ENCODE measurements around the gene CDH13.

CDH13 gene

DNA sequence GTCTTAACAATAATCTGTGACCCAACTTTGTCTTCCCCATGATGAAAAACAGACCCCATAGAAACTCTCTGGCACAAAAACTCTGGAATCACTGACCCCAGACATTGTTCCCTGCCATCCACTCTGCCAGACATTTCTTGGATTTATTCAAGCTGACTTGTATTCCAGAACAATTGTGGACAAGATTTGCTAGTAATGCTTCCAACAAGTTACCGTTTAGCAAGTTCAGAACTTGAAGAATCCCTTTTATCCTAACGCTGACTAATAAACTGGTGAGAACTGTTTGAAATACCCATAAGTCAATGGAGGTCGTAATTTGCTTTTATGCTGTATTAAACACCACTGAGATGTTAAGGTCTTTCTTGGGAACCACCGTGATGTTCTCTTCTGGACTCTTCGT is 1191.5 kb downstream of the CDH13 start:
- H3K27ac ChIP-seq (ENCODE audit: low read length), result no peak overlapping the region
- no peak for TF ChIP-seq EZH2phosphoT487 (IDR thresholded peaks at IDR 0.05; ENCODE audit: low read length)
- TF ChIP-seq, protein P1, sequence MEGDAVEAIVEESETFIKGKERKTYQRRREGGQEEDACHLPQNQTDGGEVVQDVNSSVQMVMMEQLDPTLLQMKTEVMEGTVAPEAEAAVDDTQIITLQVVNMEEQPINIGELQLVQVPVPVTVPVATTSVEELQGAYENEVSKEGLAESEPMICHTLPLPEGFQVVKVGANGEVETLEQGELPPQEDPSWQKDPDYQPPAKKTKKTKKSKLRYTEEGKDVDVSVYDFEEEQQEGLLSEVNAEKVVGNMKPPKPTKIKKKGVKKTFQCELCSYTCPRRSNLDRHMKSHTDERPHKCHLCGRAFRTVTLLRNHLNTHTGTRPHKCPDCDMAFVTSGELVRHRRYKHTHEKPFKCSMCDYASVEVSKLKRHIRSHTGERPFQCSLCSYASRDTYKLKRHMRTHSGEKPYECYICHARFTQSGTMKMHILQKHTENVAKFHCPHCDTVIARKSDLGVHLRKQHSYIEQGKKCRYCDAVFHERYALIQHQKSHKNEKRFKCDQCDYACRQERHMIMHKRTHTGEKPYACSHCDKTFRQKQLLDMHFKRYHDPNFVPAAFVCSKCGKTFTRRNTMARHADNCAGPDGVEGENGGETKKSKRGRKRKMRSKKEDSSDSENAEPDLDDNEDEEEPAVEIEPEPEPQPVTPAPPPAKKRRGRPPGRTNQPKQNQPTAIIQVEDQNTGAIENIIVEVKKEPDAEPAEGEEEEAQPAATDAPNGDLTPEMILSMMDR (IDR thresholded peaks at IDR 0.05; ENCODE audit: low read length), result no peak
- no peak for TF ChIP-seq EZH2 (optimal IDR thresholded peaks at IDR 0.05; ENCODE audit: low read depth, low read length)
- no peak overlapping the region for H3K4me3 ChIP-seq (ENCODE audit: low read length)
- H3K79me2 ChIP-seq (ENCODE audit: low read length), result no peaks in the 10 kb centered on the region
- H3F3A ChIP-seq (ENCODE audit: insufficient read depth, low read length), result peaks cover 12% of the 10 kb centered on the region
- no peaks in the 10 kb centered on the region for H4K20me1 ChIP-seq (ENCODE audit: insufficient read depth, low read length)
- no peak overlapping the region for H3K9ac ChIP-seq (ENCODE audit: low read length)
- no peak overlapping the region for H3K4me2 ChIP-seq (ENCODE audit: low read depth, low read length)
- no peaks in the 10 kb centered on the region for H3K9me2 ChIP-seq (replicated peaks; ENCODE audit: insufficient read depth, low read length)
- H3K4me1 ChIP-seq (ENCODE audit: low read length), result peaks cover 12% of the 10 kb centered on the region; the same call in 1 of the 2 replicates
- H3K9me3 ChIP-seq (replicated peaks; ENCODE audit: insufficient read depth, low read length), result no peaks in the 10 kb centered on the region
- H3K27me3 ChIP-seq (replicated peaks; ENCODE audit: insufficient read depth, low read length), result peaks cover 25% of the 10 kb centered on the region
- DNase-seq, result no peak
- H2AFZ ChIP-seq (ENCODE audit: low read length), result no peak overlapping the region
- H3K36me3 ChIP-seq (replicated peaks; ENCODE audit: insufficient read depth, low read length), result no peaks in the 10 kb centered on the region

DNA sequence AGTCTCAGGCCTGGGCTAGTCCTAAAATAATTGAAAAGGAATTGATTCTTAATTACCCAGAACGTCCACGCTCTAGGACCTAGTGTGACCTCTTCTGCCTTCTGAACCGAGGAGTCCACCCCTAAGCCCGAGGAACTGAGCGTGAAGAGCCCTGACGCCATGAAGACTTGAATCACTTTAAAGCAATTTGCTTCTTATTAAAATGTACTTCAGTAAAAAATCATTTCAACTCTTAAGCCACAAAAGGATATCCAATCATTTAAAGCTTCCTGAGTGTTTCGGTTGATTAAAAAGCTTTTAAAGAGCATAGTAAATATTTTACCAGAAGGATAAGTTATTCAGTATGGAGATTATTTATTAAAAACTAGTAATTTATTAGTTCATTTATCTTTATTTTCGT is 1192.6 kb downstream of the CDH13 start:
- Histone ChIP-seq H3K9me2 (replicated peaks; ENCODE audit: insufficient read depth, low read length) (no peaks in the 10 kb centered on the region), H3K4me3 (ENCODE audit: low read length) (no peak overlapping the region), H3K27me3 (replicated peaks; ENCODE audit: insufficient read depth, low read length) (peaks cover 25% of the 10 kb centered on the region), H3K4me1 (ENCODE audit: low read length) (0 out of 2 replicates have a peak, but pooled peaks cover 5% of the 10 kb centered on the region), H3K9ac (ENCODE audit: low read length) (no peak overlapping the region), H3K9me3 (replicated peaks; ENCODE audit: insufficient read depth, low read length) (no peaks in the 10 kb centered on the region), H3K4me2 (ENCODE audit: low read depth, low read length) (no peak overlapping the region), H2AFZ (ENCODE audit: low read length) (no peak overlapping the region), H4K20me1 (ENCODE audit: insufficient read depth, low read length) (no peaks in the 10 kb centered on the region), H3K27ac (ENCODE audit: low read length) (no peak overlapping the region), H3F3A (ENCODE audit: insufficient read depth, low read length) (peaks cover 5% of the 10 kb centered on the region; the same call in 1 of the 2 replicates), H3K36me3 (replicated peaks; ENCODE audit: insufficient read depth, low read length) (no peaks in the 10 kb centered on the region), H3K79me2 (ENCODE audit: low read length) (no peaks in the 10 kb centered on the region)
- TF ChIP-seq, protein P1 (IDR thresholded peaks at IDR 0.05; ENCODE audit: low read length), result no peak
- TF ChIP-seq EZH2 (optimal IDR thresholded peaks at IDR 0.05; ENCODE audit: low read depth, low read length) (no peak), EZH2phosphoT487 (IDR thresholded peaks at IDR 0.05; ENCODE audit: low read length) (no peak)
- DNase-seq, result no peak

- Histone ChIP-seq H3K4me1 (ENCODE audit: low read length) (no peaks in the 10 kb centered on the region), H3K36me3 (replicated peaks; ENCODE audit: insufficient read depth, low read length) (no peaks in the 10 kb centered on the region), H3F3A (ENCODE audit: insufficient read depth, low read length) (no peaks in the 10 kb centered on the region), H3K9me3 (replicated peaks; ENCODE audit: insufficient read depth, low read length) (no peaks in the 10 kb centered on the region), H3K9ac (ENCODE audit: low read length) (no peak overlapping the region), H2AFZ (ENCODE audit: low read length) (no peak overlapping the region), H3K27me3 (replicated peaks; ENCODE audit: insufficient read depth, low read length) (no peaks in the 10 kb centered on the region), H3K4me2 (ENCODE audit: low read depth, low read length) (peak overlapping the region; percentile 24; the same call in 1 of the 2 replicates), H3K9me2 (replicated peaks; ENCODE audit: insufficient read depth, low read length) (no peaks in the 10 kb centered on the region), H3K79me2 (ENCODE audit: low read length) (no peaks in the 10 kb centered on the region), H4K20me1 (ENCODE audit: insufficient read depth, low read length) (no peaks in the 10 kb centered on the region), H3K27ac (ENCODE audit: low read length) (no peak overlapping the region), H3K4me3 (ENCODE audit: low read length) (no peak overlapping the region)
- DNase-seq, result peak; percentile 45
- TF ChIP-seq, protein P1 (IDR thresholded peaks at IDR 0.05; ENCODE audit: low read length), result peak; percentile 74
- no peak for TF ChIP-seq EZH2phosphoT487 (IDR thresholded peaks at IDR 0.05; ENCODE audit: low read length)
Measured at GRCh38 chr16:83826146-83826913, 1199.6 kb downstream of the CDH13 start.
